H9 (cell line): ENCODE data around the gene SLC23A1. TPM values are rescaled to one million over a fixed set of nuclear protein-coding genes. Genes with fewer than 3 reads are reported as not detected.

Experiments
- DNase-seq: peaks from one replicate; pipeline ENCODE4 v3.0.0-alpha.2; 2017
- H2AFZ ChIP-seq: one replicate; pipeline ENCODE4 v1.6.1; 2013; ENCODE audit warnings: mild to moderate bottlenecking, low read length, control low read depth, moderate library complexity
- H2AK5ac ChIP-seq: 2 replicates; pipeline ENCODE4 v1.6.1; 2013; ENCODE audit warnings: low read length, control low read depth, mixed read lengths; ENCODE audit not compliant: insufficient read length
- H2BK120ac ChIP-seq: one replicate; pipeline ENCODE4 v1.6.1; 2013; ENCODE audit warnings: low read depth, mild to moderate bottlenecking, low read length, control low read depth, inconsistent platforms; ENCODE audit not compliant: poor library complexity, severe bottlenecking
- H2BK12ac ChIP-seq: 2 replicates; pipeline ENCODE4 v1.6.1; 2013; ENCODE audit warnings: low read length, control low read depth, mixed read lengths, low read depth; ENCODE audit not compliant: insufficient read length
- H2BK15ac ChIP-seq: 2 replicates; pipeline ENCODE4 v1.6.1; 2013; ENCODE audit warnings: low read depth, low read length, control low read depth
- H2BK20ac ChIP-seq: one replicate; pipeline ENCODE4 v1.6.1; 2013; ENCODE audit warnings: low read depth, mild to moderate bottlenecking, low read length, control low read depth, inconsistent platforms; ENCODE audit not compliant: poor library complexity, severe bottlenecking
- H2BK5ac ChIP-seq: 2 replicates; pipeline ENCODE4 v1.6.1; 2013; ENCODE audit warnings: low read length, control low read depth, mixed read lengths; ENCODE audit not compliant: insufficient read length
- H3K14ac ChIP-seq: 2 replicates; pipeline ENCODE4 v1.6.1; 2013; ENCODE audit warnings: low read length, control low read depth; ENCODE audit not compliant: insufficient read depth
- H3K18ac ChIP-seq: 2 replicates; pipeline ENCODE4 v1.6.1; 2013; ENCODE audit warnings: low read depth, mild to moderate bottlenecking, mixed read lengths, low read length, control low read depth; ENCODE audit not compliant: insufficient read length
- H3K23ac ChIP-seq: 2 replicates; pipeline ENCODE4 v1.6.1; 2013; ENCODE audit warnings: low read length, control low read depth, mixed read lengths, low read depth; ENCODE audit not compliant: insufficient read length
- H3K23me2 ChIP-seq: 2 replicates; pipeline ENCODE4 v1.6.1; 2013; ENCODE audit warnings: low read depth, mild to moderate bottlenecking, mixed read lengths, low read length, control low read depth; ENCODE audit not compliant: insufficient read length, poor library complexity, severe bottlenecking
- H3K27ac ChIP-seq: 2 replicates; pipeline ENCODE4 v1.5.1; 2013; ENCODE audit warnings: low read length, control low read depth, mixed read lengths, low read depth; ENCODE audit not compliant: insufficient read length
- H3K27me3 ChIP-seq: 2 replicates; pipeline ENCODE4 v1.6.1; 2013; ENCODE audit warnings: low read length, control low read depth, inconsistent platforms; ENCODE audit not compliant: insufficient read depth
- H3K4ac ChIP-seq: 2 replicates; pipeline ENCODE4 v1.6.1; 2013; ENCODE audit warnings: low read depth, mild to moderate bottlenecking, control low read depth, inconsistent platforms, low read length, moderate library complexity
- H3K4me1 ChIP-seq: 2 replicates; pipeline ENCODE4 v1.6.1; 2013; ENCODE audit warnings: low read length, control low read depth, inconsistent platforms; ENCODE audit not compliant: insufficient read depth
- H3K4me2 ChIP-seq: 2 replicates; pipeline ENCODE4 v1.6.1; 2013; ENCODE audit warnings: low read length, control low read depth, mixed read lengths; ENCODE audit not compliant: insufficient read length, insufficient read depth
- H3K56ac ChIP-seq: 2 replicates; pipeline ENCODE4 v1.6.1; 2013; ENCODE audit warnings: low read depth, mild to moderate bottlenecking, mixed read lengths, low read length, control low read depth; ENCODE audit not compliant: insufficient read length
- H3K79me1 ChIP-seq: 2 replicates; pipeline ENCODE4 v1.6.1; 2013; ENCODE audit warnings: low read depth, mild to moderate bottlenecking, moderate library complexity, low read length, control low read depth, inconsistent platforms; ENCODE audit not compliant: insufficient read depth, poor library complexity, severe bottlenecking
- H3K79me2 ChIP-seq: 2 replicates; pipeline ENCODE4 v1.6.1; 2013; ENCODE audit warnings: low read length, control low read depth, inconsistent platforms; ENCODE audit not compliant: insufficient read depth
- H3K9ac ChIP-seq: 2 replicates; pipeline ENCODE4 v1.6.1; 2013; ENCODE audit warnings: low read length, control low read depth, mixed read lengths; ENCODE audit not compliant: insufficient read length; ENCODE audit errors: extremely low read depth
- H3K9me3 ChIP-seq: one replicate; pipeline ENCODE4 v1.6.1; 2013; ENCODE audit warnings: low read depth, low read length, inconsistent platforms; ENCODE audit not compliant: control insufficient read depth
- H3T11ph ChIP-seq: one replicate; pipeline ENCODE4 v1.6.1; 2013; ENCODE audit warnings: mild to moderate bottlenecking, low read length, control low read depth, inconsistent platforms
- H4K20me1 ChIP-seq: one replicate; pipeline ENCODE4 v1.6.1; 2013; ENCODE audit not compliant: control insufficient read depth, insufficient read length, insufficient read depth
- H4K5ac ChIP-seq: 2 replicates; pipeline ENCODE4 v1.6.1; 2013; ENCODE audit warnings: low read depth, mild to moderate bottlenecking, mixed read lengths, low read length, control low read depth; ENCODE audit not compliant: insufficient read length
- H4K8ac ChIP-seq: replicated peaks from 2 replicates; pipeline ENCODE4 v1.6.1; 2013; ENCODE audit warnings: low read length, control low read depth, mixed read lengths, low read depth; ENCODE audit not compliant: insufficient read length
- H4K91ac ChIP-seq: 2 replicates; pipeline ENCODE4 v1.6.1; 2013; ENCODE audit warnings: low read depth, mild to moderate bottlenecking, moderate library complexity, mixed read lengths, low read length, control low read depth; ENCODE audit not compliant: insufficient read length
- H3K27ac Mint-ChIP-seq, 3 experiments: 2 replicates in 2 of 3; 3 replicates in 1 of 3; pipeline ENCODE4 v1.8.0; 2020 to 2021; ENCODE audit warnings: mixed read lengths in 3 of 3, mild to moderate bottlenecking in 1 of 3, moderate library complexity in 1 of 3
- H3K27me3 Mint-ChIP-seq: 2 replicates; pipeline ENCODE4 v1.8.0; 2021; ENCODE audit warnings: low read depth, mild to moderate bottlenecking, moderate library complexity, mixed read lengths
- H3K36me3 Mint-ChIP-seq, 3 experiments: 2 replicates in 2 of 3; 3 replicates in 1 of 3; pipeline ENCODE4 v1.8.0; 2020 to 2021; ENCODE audit warnings: low read depth in 3 of 3, mixed read lengths in 3 of 3; ENCODE audit not compliant: insufficient read depth in 1 of 3
- H3K4me1 Mint-ChIP-seq, 2 experiments: 2 replicates each; pipeline ENCODE4 v1.8.0; 2020; ENCODE audit warnings: mixed read lengths in 2 of 2
- H3K4me3 Mint-ChIP-seq, 2 experiments: 2 replicates in 1 of 2; 3 replicates in 1 of 2; pipeline ENCODE4 v1.8.0; 2020 to 2021; ENCODE audit warnings: mild to moderate bottlenecking in 2 of 2, mixed read lengths in 2 of 2, moderate library complexity in 1 of 2
- H3K9me3 Mint-ChIP-seq, 2 experiments: 2 replicates in 1 of 2; 3 replicates in 1 of 2; pipeline ENCODE4 v1.8.0; 2020; ENCODE audit warnings: mild to moderate bottlenecking in 2 of 2, mixed read lengths in 2 of 2, moderate library complexity in 1 of 2
- CTCF ChIP-seq: fragments of 200-600 bp; sonication (generic); conservative IDR thresholded peaks from 3 replicates; pipeline ENCODE4 v1.8.0; 2021; ENCODE audit warnings: antibody characterized with exemption, mild to moderate bottlenecking
- WGBS: extraction: QIAGEN DNeasy Blood & Tissue Kit; methylation state at CpG from one replicate; pipeline ENCODE4 v1.1.7; 2013; ENCODE audit warnings: missing lambda C conversion rate, low lambda C conversion rate, mixed read lengths; ENCODE audit not compliant: insufficient read length; ENCODE audit errors: extremely low coverage; 5-methylcytosine and 5-hydroxymethylcytosine counted together
- total RNA-seq: library from RNA; stranded (reverse); gene quantifications from 2 replicates; pipeline ENCODE4 v1.2.1, GENCODE V29; 2021

The SLC23A1 gene
- total RNA-seq, 1 experiment from 2014 or later = not detected

GRCh38 chr5:139386050-139386438, 2.9 kb upstream of the SLC23A1 start:
- no peak overlapping the region for H2BK20ac ChIP-seq
- no peaks in the 10 kb centered on the region for H3K79me1 ChIP-seq
- H2AK5ac ChIP-seq = no peak overlapping the region
- H3K9me3 Mint-ChIP-seq = no peaks in the 10 kb centered on the region
- H3K27ac ChIP-seq = no peak overlapping the region
- no peak overlapping the region for H3T11ph ChIP-seq
- H2AFZ ChIP-seq = no peak overlapping the region
- no peak overlapping the region for H3K56ac ChIP-seq
- no peaks in the 10 kb centered on the region; the same call in 1 of the 2 replicates for H3K27me3 Mint-ChIP-seq
- no peaks in the 10 kb centered on the region for H3K79me2 ChIP-seq
- no peak overlapping the region for H3K4me2 ChIP-seq
- no peaks in the 10 kb centered on the region for H3K36me3 Mint-ChIP-seq
- no peaks in the 10 kb centered on the region for H4K20me1 ChIP-seq
- H3K4me1 Mint-ChIP-seq = peaks cover 13 to 35% of the 10 kb centered on the region in 2 experiments
- H2BK5ac ChIP-seq = no peak overlapping the region
- no peak overlapping the region for H2BK120ac ChIP-seq
- H2BK12ac ChIP-seq = no peak overlapping the region
- no peaks in the 10 kb centered on the region for H3K23me2 ChIP-seq
- H3K23ac ChIP-seq = no peak overlapping the region
- no peak overlapping the region for H3K4ac ChIP-seq
- no peak overlapping the region for H3K9ac ChIP-seq
- TF ChIP-seq CTCF = no peak
- no peak overlapping the region for H3K14ac ChIP-seq
- no peak overlapping the region for H3K4me3 Mint-ChIP-seq
- no peaks in the 10 kb centered on the region for H3K27me3 ChIP-seq
- H4K5ac ChIP-seq = no peak overlapping the region
- no peak overlapping the region for H3K27ac Mint-ChIP-seq
- no CpG with 5 or more reads among the region's 5 CpGs for WGBS
- no peak overlapping the region for H3K18ac ChIP-seq
- no peaks in the 10 kb centered on the region for H3K9me3 ChIP-seq
- DNase-seq = no peak
- H4K91ac ChIP-seq = no peak overlapping the region
- peaks cover 3% of the 10 kb centered on the region; the same call in 1 of the 2 replicates for H3K4me1 ChIP-seq
- no peak overlapping the region for H4K8ac ChIP-seq
- H2BK15ac ChIP-seq = no peak overlapping the region
